AG08396 (cell line): ENCODE results near the gene HTR7.
A peak's percentile ranks its signal among the peaks of the same experiment; 100 is the strongest.
"Not testable (repeated sequence)": the region's sequence is repeated elsewhere in the genome, so short reads cannot be mapped to it uniquely, and the experiment has no call there.

ENCODE experiments used
- DNase-seq: peaks from one replicate; pipeline ENCODE4 v3.0.0; 2012; ENCODE audit warnings: low spot score, mixed read lengths

The HTR7 gene

GRCh38 chr10:90858461-90858968 lies 676 bp upstream of the HTR7 start:
- no peak for DNase-seq

- DNase-seq = no peak
Measured at GRCh38 chr10:90856964-90857634, 740 bp downstream of the HTR7 start.

GRCh38 chr10:90856261-90856660 lies 1.6 kb downstream of the HTR7 start:
- no peak for DNase-seq

GRCh38 chr10:90855126-90855525 lies 2.7 kb downstream of the HTR7 start:
- DNase-seq = no peak

DNA sequence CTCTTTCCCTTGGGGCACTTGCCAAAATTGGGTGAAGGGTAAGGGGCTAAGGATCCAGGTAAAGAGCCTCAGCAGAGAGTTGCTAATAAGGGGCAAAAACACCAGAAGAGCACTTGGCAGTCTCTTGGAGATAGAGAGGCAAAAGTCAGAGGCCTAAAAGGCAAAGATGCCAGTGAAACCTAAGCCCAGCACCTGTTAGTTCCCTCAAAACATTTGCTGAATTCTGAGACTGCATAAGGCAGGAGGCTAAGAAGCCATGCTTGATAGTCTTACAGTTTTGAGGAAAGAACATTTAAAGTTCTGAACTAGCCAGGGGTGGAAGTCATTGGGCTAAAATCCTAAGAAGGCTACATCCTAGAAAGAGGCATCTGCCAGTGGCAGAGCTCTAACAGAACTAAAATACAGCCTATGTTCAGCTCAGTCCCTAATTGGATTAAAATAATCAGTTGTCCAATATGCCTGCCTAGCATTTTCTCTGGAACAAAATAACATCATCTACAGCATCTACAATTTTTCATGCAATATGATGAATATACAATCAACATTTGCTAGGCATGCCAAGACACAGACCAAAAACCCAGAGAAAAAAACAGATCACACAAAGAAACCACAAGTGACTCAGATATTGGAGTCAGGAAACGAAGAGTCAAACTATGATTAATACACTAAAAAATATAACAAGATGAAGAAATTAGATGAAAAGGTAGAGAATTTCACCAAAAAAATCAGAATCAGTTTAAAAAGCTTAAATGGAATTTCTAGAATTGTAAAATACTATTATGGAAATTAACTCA lies 7.7 kb downstream of the HTR7 start:
- no peak for DNase-seq

- peak; percentile 21 for DNase-seq
Measured at GRCh38 chr10:90847436-90847835, 10.4 kb downstream of the HTR7 start.

- peak; percentile 16 for DNase-seq
Measured at GRCh38 chr10:90846746-90847145, 11.1 kb downstream of the HTR7 start.

DNA sequence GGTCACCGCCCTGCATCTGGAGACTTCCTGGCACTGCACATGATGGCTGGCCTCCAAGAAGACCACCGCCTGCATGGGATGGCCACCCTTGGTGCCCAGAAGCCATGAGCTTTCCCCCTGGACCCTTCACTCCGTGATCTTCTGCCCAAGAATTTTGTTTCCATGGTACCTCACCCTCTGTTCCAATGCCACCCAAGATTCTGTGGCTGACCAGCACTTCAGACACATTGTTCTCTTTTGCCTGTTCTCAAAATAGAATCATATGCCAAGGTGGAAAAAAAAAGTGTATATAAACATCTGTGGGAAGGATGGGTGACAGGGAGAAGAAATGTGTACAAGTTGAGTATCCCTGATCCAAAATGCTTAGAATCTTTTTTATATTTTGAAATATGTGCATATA lies 12.1 kb downstream of the HTR7 start:
- DNase-seq = no peak

DNA sequence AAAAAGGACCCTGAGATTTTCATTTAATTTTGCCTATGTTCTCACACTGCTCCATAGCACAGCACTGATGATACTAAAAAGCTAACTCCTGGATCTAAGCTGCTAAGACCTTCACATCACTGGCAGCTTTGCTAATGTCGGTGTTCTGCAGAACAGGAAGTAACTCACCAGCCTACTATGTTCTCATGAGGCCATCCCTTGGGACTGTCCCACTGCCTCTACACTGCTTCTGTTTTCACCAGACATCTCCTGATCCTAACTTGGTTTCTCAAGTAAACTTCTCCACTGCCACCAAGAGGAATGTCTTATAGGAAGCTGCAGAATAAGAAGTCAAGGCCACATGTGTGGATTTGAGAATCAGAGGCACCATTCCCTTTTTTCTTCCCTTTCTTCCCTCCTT lies 15.1 kb downstream of the HTR7 start:
- no peak for DNase-seq

- DNase-seq = no peak
Measured at GRCh38 chr10:90837486-90837885, 20.4 kb downstream of the HTR7 start.

GRCh38 chr10:90834326-90834725 lies 23.5 kb downstream of the HTR7 start:
- no peak for DNase-seq

DNA sequence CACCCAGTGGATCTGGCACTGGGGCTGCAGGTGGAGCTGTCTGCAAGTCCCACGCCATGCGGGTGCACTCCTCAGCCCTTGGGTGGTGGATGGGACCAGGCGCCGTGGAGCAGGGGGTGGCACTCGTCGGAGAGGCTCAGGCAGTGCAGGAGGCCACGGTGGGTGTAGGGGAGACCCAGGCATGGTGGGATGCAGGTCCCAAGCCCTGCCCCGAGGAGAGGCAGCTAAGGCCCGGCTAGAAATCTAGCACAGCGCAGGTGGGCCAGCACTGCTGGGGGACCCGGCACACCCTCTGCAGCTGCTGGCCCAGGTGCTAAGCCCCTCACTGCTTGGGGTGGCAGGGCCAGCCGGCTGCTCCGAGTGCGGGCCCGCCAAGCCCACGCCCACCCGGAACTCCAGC lies 25.7 kb downstream of the HTR7 start:
- DNase-seq = no peak

DNA sequence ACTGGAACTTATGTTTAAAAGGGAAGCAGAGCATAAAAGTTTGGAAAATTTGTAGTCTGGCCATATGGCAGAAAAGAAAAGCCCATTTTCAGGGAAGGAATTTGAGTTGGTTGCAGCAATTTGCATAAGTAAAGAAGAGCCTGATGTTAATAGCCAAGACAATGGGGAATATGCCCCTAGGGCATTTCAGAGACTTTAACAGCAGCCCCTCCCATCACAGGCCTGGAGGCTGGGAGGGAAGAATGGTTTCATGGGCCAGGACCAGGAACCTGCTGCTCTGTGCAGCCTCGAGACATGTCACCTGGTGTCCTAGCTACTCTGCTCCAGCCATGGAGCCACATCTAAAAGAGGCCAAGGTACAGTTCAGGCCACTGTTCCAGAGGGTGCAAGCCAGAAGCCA lies 35.3 kb downstream of the HTR7 start:
- no peak for DNase-seq

DNA sequence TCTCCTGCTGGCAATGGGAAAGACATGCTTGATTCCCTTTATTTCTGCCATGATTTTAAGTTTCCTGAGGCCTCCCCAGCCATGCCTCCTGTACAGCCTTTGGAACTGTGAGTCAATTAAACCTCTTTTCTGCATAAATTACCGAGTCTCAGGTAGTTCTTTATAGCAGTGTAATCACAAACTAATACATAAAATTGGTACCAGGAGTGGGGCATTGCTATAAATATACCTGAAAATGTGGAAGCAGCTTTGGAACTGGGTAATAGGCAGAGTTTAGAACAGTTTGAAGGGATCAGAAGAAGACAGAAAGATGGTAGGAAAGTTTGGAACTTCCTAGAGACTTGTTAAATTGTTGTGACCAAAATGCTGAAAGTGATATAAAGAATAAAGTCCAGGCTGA lies 36.0 kb downstream of the HTR7 start:
- DNase-seq = not testable (repeated sequence)

GRCh38 chr10:90819911-90820310 lies 37.9 kb downstream of the HTR7 start:
- DNase-seq = no peak

DNA sequence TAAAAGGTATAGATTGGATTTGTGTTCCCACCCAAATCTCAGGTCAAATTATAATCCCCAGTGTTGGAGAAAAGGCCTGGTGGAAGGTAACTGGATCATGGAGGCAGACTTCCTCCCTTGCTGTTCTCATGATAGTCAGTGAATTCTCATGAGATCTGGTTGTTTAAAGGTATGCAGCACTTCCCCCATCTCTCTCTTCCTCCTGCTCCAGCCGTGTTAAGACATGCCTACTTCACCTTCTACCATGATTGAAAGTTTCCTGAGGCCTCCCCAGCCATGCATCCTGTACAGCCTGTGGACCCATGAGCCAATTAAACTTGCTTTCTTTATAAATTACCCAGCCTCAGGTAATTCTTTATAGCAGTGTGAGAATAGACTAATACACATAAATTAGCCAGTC lies 39.1 kb downstream of the HTR7 start:
- DNase-seq = no peak

- no peak for DNase-seq
Measured at GRCh38 chr10:90817128-90817889, 40.5 kb downstream of the HTR7 start.

- no peak for DNase-seq
Measured at GRCh38 chr10:90816466-90816865, 41.4 kb downstream of the HTR7 start.

DNA sequence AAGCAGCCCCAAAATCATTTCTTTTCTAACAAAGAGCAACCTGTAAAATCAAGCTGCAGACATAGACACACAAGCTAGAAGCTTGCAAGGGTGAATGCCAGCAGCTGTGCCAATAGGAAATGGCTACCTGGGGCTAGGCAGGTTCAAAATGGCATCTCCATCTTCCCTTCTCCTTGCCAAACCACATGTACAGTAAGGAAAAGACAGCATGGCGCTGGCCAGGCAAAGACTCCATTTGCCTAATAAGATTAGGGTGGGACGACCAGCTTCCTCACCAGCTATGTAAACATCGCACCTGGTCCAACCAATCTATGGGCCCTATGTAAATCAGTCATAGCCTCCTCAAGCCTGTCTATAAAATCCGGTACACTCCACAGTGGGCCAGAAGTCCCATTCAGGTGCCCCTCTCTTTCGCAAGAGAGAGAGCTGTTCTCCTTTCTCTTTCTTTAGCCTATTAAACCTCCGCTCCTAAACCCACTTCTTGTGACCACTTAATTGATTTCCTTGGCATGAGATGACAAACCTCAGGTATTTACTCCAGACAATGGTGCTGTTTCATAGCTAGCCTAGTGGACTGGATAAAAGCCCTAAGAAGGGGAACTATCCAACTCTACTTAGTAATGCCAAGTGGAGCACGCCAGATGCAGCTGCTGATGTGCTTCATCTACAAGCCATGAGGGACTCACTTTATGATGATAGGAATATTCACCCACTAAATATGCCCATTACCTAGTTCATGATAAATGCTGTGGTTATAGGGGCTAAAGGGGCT lies 44.1 kb downstream of the HTR7 start:
- DNase-seq = no peak

DNA sequence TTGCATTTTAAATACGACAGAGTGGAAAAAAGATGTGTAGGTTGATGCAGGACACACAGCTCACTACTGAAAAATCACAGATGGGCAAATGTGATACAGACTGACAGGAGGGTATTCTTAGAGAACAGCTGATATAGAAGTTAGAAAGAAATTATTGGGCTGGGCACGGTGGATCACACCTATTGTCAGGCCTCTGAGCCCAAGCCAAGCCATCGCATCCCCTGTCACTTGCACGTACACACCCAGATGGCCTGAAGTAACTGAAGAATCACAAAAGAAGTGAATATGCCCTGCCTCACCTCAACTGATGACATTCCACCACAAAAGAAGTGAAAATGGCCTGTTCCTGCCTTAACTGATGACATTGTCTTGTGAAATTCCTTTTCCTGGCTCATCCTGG lies 50.7 kb downstream of the HTR7 start:
- not testable (repeated sequence) for DNase-seq

DNA sequence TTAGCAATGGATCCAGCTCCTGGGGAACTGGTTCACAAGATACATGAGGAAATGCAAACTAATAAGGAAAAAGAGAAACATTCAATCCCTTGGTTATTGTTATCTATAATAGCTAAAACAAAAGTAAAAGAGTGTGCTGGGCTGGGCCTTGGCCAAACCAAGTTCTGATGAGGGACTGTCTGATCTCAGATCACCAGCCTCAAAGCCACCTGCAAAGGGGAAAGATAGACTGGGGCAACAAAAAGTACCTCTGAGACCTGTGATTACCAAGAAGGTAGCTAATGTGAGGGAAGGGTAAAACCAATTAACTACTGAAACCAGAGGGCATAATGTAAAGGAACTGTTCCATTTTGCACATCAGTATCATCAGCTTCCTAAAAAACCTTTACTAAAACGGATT lies 51.2 kb downstream of the HTR7 start:
- DNase-seq = no peak

DNA sequence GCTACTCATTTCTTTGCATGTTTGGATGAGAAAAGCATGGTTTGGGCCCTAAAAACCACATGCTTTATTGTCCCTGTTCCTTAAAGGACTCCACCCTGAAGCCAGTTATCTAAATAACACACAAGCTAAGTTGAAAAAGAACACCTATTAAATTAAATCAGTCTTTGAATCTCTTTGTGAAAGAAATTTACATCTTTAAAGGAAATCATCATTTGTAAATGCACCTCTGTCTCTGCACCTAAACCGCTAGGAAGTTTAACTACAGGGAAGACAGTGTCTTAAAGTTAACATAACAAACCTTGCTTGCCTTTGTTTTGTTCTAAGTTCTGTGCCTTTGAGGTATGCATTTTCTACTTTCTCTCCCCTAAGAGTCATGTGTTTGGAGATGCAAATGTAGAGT lies 52.6 kb downstream of the HTR7 start:
- DNase-seq = no peak
